ENCODE measurements around the gene CACNB2.

The CACNB2 gene

GRCh38 chr10:18230794-18231193 lies 90.6 kb downstream of the CACNB2 start:
- no peak for DNase-seq (ENCODE audit: low read depth)

- no peak for DNase-seq (ENCODE audit: low read depth)
Observed at GRCh38 chr10:18231480-18231879, 91.3 kb downstream of the CACNB2 start.

- no peak for DNase-seq (ENCODE audit: low read depth)
Observed at GRCh38 chr10:18233775-18234174, 93.6 kb downstream of the CACNB2 start.

GRCh38 chr10:18235477-18235876 lies 95.3 kb downstream of the CACNB2 start:
- DNase-seq (ENCODE audit: low read depth): no peak

GRCh38 chr10:18236756-18237155 lies 96.5 kb downstream of the CACNB2 start:
- no peak for DNase-seq (ENCODE audit: low read depth)

GRCh38 chr10:18238870-18239485 lies 98.8 kb downstream of the CACNB2 start:
- DNase-seq (ENCODE audit: low read depth): no peak

GRCh38 chr10:18240185-18240882 lies 100.1 kb downstream of the CACNB2 start:
- no peak for DNase-seq (ENCODE audit: low read depth)

- no peak for DNase-seq (ENCODE audit: low read depth)
Observed at GRCh38 chr10:18246967-18247366, 106.7 kb downstream of the CACNB2 start.

- DNase-seq (ENCODE audit: low read depth): no peak
Observed at GRCh38 chr10:18252086-18252485, 111.9 kb downstream of the CACNB2 start.

- DNase-seq (ENCODE audit: low read depth): no peak
Observed at GRCh38 chr10:18254086-18254485, 113.9 kb downstream of the CACNB2 start.

GRCh38 chr10:18254692-18255091 lies 114.5 kb downstream of the CACNB2 start:
- DNase-seq (ENCODE audit: low read depth): no peak

- no peak for DNase-seq (ENCODE audit: low read depth)
Observed at GRCh38 chr10:18260310-18260922, 120.2 kb downstream of the CACNB2 start.

- no peak for DNase-seq (ENCODE audit: low read depth)
Observed at GRCh38 chr10:18261063-18261610, 120.9 kb downstream of the CACNB2 start.

GRCh38 chr10:18261768-18262231 lies 121.6 kb downstream of the CACNB2 start:
- DNase-seq (ENCODE audit: low read depth): no peak

- no peak for DNase-seq (ENCODE audit: low read depth)
Observed at GRCh38 chr10:18264466-18265050, 124.3 kb downstream of the CACNB2 start.

GRCh38 chr10:18268005-18268404 lies 127.8 kb downstream of the CACNB2 start:
- DNase-seq (ENCODE audit: low read depth): no peak

GRCh38 chr10:18271491-18271890 lies 131.3 kb downstream of the CACNB2 start:
- no peak for DNase-seq (ENCODE audit: low read depth)

GRCh38 chr10:18273039-18273438 lies 132.8 kb downstream of the CACNB2 start:
- DNase-seq (ENCODE audit: low read depth): no peak

GRCh38 chr10:18278181-18278580 lies 138.0 kb downstream of the CACNB2 start:
- DNase-seq (ENCODE audit: low read depth): no peak

GRCh38 chr10:18279173-18279572 lies 138.9 kb downstream of the CACNB2 start:
- no peak for DNase-seq (ENCODE audit: low read depth)

- DNase-seq (ENCODE audit: low read depth): no peak
Observed at GRCh38 chr10:18282094-18282493, 141.9 kb downstream of the CACNB2 start.

- no peak for DNase-seq (ENCODE audit: low read depth)
Observed at GRCh38 chr10:18290651-18291313, 150.6 kb downstream of the CACNB2 start.

Data from stimulated activated CD8-positive, alpha-beta memory T cell treated with anti-CD3 and anti-CD28 coated beads, Interleukin-15, amount 100 ng/mL, for 1 hour (primary cell).